Large intestine (tissue), 3 donors: Measurements from ENCODE around the gene SECISBP2. TPM values are rescaled to one million over a fixed set of nuclear protein-coding genes. Genes with fewer than 3 reads are reported as not detected.

Experiments
- DNase-seq, 2 donors: peaks; one replicate each; pipeline versions ENCODE4 v3.0.0 to v3.0.0-alpha.2; 2013
- H3K27ac ChIP-seq: one replicate; pipeline ENCODE4 v1.5.1; 2013; ENCODE audit warnings: low read length
- H3K27me3 ChIP-seq: 2 replicates; pipeline ENCODE4 v1.6.1; 2013; ENCODE audit warnings: low read length; ENCODE audit not compliant: control insufficient read depth, insufficient read depth
- H3K36me3 ChIP-seq: 2 replicates; pipeline ENCODE4 v1.6.1; 2013; ENCODE audit warnings: low read length; ENCODE audit not compliant: control insufficient read depth, insufficient read depth
- H3K4me1 ChIP-seq: one replicate; pipeline ENCODE4 v1.6.1; 2013; ENCODE audit warnings: low read length; ENCODE audit not compliant: control insufficient read depth, insufficient read depth
- H3K4me3 ChIP-seq: one replicate; pipeline ENCODE4 v1.5.1; 2013; ENCODE audit warnings: low read length
- H3K9me3 ChIP-seq: one replicate; pipeline ENCODE4 v1.6.1; 2013; ENCODE audit warnings: mild to moderate bottlenecking, low read depth, low read length, moderate library complexity; ENCODE audit not compliant: control insufficient read depth
- WGBS: methylation state at CpG from one replicate; pipeline ENCODE4 v1.1.5; 2013; ENCODE audit warnings: low lambda C conversion rate; ENCODE audit not compliant: insufficient coverage; 5-methylcytosine and 5-hydroxymethylcytosine counted together
- polyA plus RNA-seq: library from polyadenylated mRNA; unstranded; fragments of 120-200 nt; gene quantifications from one replicate; pipeline ENCODE4 v1.2.1, GENCODE V29; 2013

SECISBP2 gene
- polyA plus RNA-seq, 1 donor: 67.1 TPM

- Histone ChIP-seq H3K9me3 (no peaks in the 10 kb centered on the region), H3K27me3 (no peaks in the 10 kb centered on the region), H3K4me3 (no peak overlapping the region), H3K27ac (no peak overlapping the region), H3K4me1 (peaks cover 5% of the 10 kb centered on the region), H3K36me3 (peaks cover 93% of the 10 kb centered on the region)
- no peak for DNase-seq
- whole genome bisulfite sequencing: no CpG with 5 or more reads among the region's 2 CpGs
Measured at GRCh38 chr9:89356782-89357181, 38.5 kb downstream of the SECISBP2 start.

- no peak overlapping the region for H3K27ac ChIP-seq
- DNase-seq: no peak
- no peaks in the 10 kb centered on the region for H3K4me1 ChIP-seq
- no CpG with 5 or more reads among the region's 8 CpGs for WGBS
- no peaks in the 10 kb centered on the region for H3K27me3 ChIP-seq
- no peaks in the 10 kb centered on the region for H3K9me3 ChIP-seq
- H3K4me3 ChIP-seq: no peak overlapping the region
- peaks cover 93% of the 10 kb centered on the region for H3K36me3 ChIP-seq
Measured at GRCh38 chr9:89357331-89358197, 39.3 kb downstream of the SECISBP2 start.

GRCh38 chr9:89358376-89358916 is 40.1 kb downstream of the SECISBP2 start:
- H3K27me3 ChIP-seq: no peaks in the 10 kb centered on the region
- no CpG with 5 or more reads among the region's 3 CpGs for WGBS

GRCh38 chr9:89358985-89359384 is 40.7 kb downstream of the SECISBP2 start:
- Histone ChIP-seq H3K9me3 (no peaks in the 10 kb centered on the region), H3K36me3 (peaks cover 84% of the 10 kb centered on the region), H3K27ac (no peak overlapping the region), H3K4me3 (no peak overlapping the region), H3K4me1 (no peaks in the 10 kb centered on the region), H3K27me3 (no peaks in the 10 kb centered on the region)
- DNase-seq: no peak
- WGBS: no CpG with 5 or more reads among the region's 4 CpGs

More at GRCh38 chr9:89358376-89358916, 40.1 kb downstream of the SECISBP2 start:
- Histone ChIP-seq H3K36me3 (peaks cover 89% of the 10 kb centered on the region), H3K4me1 (no peaks in the 10 kb centered on the region), H3K9me3 (no peaks in the 10 kb centered on the region), H3K27ac (no peak overlapping the region), H3K4me3 (no peak overlapping the region)
- no peak for DNase-seq

- WGBS: no CpG with 5 or more reads among the region's 8 CpGs
- Histone ChIP-seq H3K4me3 (no peak overlapping the region), H3K4me1 (no peaks in the 10 kb centered on the region), H3K9me3 (no peaks in the 10 kb centered on the region), H3K27me3 (no peaks in the 10 kb centered on the region), H3K36me3 (peaks cover 76% of the 10 kb centered on the region), H3K27ac (no peak overlapping the region)
- DNase-seq: no peak
Measured at GRCh38 chr9:89359751-89360261, 41.5 kb downstream of the SECISBP2 start.

- H3K4me1 ChIP-seq: no peaks in the 10 kb centered on the region
- peaks cover 70% of the 10 kb centered on the region for H3K36me3 ChIP-seq
- no peaks in the 10 kb centered on the region for H3K27me3 ChIP-seq
- WGBS: no CpG with 5 or more reads among the region's 3 CpGs
- no peak overlapping the region for H3K4me3 ChIP-seq
- DNase-seq: no peak
- no peaks in the 10 kb centered on the region for H3K9me3 ChIP-seq
- H3K27ac ChIP-seq: no peak overlapping the region
Measured at GRCh38 chr9:89360465-89360864, 42.2 kb downstream of the SECISBP2 start.

GRCh38 chr9:89361031-89361430 is 42.7 kb downstream of the SECISBP2 start:
- DNase-seq: no peak
- WGBS: no CpG with 5 or more reads among the region's 6 CpGs
- no peaks in the 10 kb centered on the region for H3K9me3 ChIP-seq
- peaks cover 66% of the 10 kb centered on the region for H3K36me3 ChIP-seq
- H3K4me3 ChIP-seq: no peak overlapping the region
- no peak overlapping the region for H3K27ac ChIP-seq
- H3K27me3 ChIP-seq: no peaks in the 10 kb centered on the region
- no peaks in the 10 kb centered on the region for H3K4me1 ChIP-seq

- Histone ChIP-seq H3K27me3 (no peaks in the 10 kb centered on the region), H3K9me3 (no peaks in the 10 kb centered on the region)
- DNase-seq: no peak
Measured at GRCh38 chr9:89361816-89362646, 43.7 kb downstream of the SECISBP2 start.

GRCh38 chr9:89362647-89363310 is 44.5 kb downstream of the SECISBP2 start:
- no peaks in the 10 kb centered on the region for H3K27me3 ChIP-seq
- H3K36me3 ChIP-seq: peaks cover 50% of the 10 kb centered on the region
- H3K4me1 ChIP-seq: no peaks in the 10 kb centered on the region
- H3K9me3 ChIP-seq: no peaks in the 10 kb centered on the region
- no CpG with 5 or more reads among the region's 10 CpGs for WGBS
- no peak overlapping the region for H3K4me3 ChIP-seq
- H3K27ac ChIP-seq: no peak overlapping the region
- no peak for DNase-seq

More at GRCh38 chr9:89361816-89362646, 43.7 kb downstream of the SECISBP2 start:
- Histone ChIP-seq H3K4me3 (no peak overlapping the region), H3K4me1 (no peaks in the 10 kb centered on the region), H3K27ac (no peak overlapping the region), H3K36me3 (peaks cover 58% of the 10 kb centered on the region)
- WGBS: no CpG with 5 or more reads among the region's 9 CpGs

GRCh38 chr9:89363311-89363670 is 45.0 kb downstream of the SECISBP2 start:
- Histone ChIP-seq H3K27me3 (no peaks in the 10 kb centered on the region), H3K4me1 (no peaks in the 10 kb centered on the region), H3K36me3 (peaks cover 45% of the 10 kb centered on the region), H3K9me3 (no peaks in the 10 kb centered on the region), H3K4me3 (no peak overlapping the region), H3K27ac (no peak overlapping the region)
- WGBS: no CpG with 5 or more reads among the region's 6 CpGs
- no peak for DNase-seq
